ENCODE measurements around the gene HECW1.
A peak's percentile ranks its signal among the peaks of the same experiment; 100 is the strongest.
"Not testable (repeated sequence)": the region's sequence is repeated elsewhere in the genome, so short reads cannot be mapped to it uniquely, and the experiment has no call there.

Gene HECW1

GRCh38 chr7:43112459-43112940 lies at the start of gene HECW1:
HECW1 (plus strand) TSS chr7:43112647; CDS start chr7:43243906, 131,259 bp downstream.
- DNase-seq (ENCODE audit: low read depth), result no peak

DNA sequence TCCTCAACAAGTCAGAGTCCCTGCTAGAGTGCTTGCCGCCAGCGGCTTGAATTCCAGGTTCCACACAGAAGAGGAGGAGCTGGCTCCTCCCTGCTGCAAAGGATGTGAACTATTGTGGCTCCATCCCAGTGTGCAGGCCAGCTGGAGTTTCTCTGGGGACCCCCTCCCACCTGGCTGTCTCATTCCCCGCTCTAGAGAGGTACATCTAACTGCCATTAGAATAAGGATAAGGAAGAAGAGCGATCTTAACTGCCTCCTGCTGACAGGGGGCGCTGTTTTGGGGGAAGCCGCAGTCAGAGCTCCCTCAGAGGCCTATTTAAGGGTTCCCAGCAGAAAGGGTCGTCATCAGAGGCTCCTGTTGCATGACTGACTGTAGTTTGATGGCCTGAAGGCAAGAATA lies 40.8 kb upstream of the HECW1 start:
- no peak for DNase-seq (ENCODE audit: low read depth)

DNA sequence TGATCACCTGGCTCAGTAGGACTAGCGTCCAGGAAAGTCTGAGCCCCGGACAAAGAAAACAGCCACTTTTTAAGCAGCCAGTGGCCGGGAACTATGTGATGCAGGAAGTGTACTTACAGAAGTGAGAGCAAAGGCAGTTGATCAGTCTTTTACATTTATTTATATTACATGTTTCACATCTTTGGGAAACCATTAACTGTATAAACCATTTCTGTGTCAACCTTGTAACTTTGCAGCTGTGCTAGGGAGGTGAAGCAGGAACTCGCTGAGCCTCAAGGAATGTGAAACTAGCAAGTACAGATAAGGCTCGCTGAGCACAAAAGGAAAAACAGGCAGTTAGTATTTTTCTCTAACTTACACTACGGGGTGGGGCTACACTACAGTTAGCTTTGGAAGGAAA lies 39.9 kb upstream of the HECW1 start:
- no peak for DNase-seq (ENCODE audit: low read depth)

DNA sequence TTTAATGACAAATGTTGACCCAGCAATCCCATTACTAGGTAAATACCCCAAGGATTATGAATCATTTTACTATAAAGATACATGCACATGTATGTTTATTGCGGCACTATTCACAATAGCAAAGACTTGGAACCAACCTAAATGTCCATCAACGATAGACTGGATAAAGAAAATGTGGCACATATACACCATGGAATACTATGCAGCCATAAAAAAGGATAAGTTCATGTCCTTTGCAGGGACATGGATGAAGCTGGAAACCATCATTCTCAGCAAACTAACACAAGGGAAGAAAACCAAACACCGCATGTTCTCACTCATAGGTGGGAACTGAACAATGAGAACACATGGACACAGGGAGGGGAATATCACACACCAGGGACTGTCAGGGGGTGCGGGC lies 38.6 kb upstream of the HECW1 start:
- not testable (repeated sequence) for DNase-seq (ENCODE audit: low read depth)

DNA sequence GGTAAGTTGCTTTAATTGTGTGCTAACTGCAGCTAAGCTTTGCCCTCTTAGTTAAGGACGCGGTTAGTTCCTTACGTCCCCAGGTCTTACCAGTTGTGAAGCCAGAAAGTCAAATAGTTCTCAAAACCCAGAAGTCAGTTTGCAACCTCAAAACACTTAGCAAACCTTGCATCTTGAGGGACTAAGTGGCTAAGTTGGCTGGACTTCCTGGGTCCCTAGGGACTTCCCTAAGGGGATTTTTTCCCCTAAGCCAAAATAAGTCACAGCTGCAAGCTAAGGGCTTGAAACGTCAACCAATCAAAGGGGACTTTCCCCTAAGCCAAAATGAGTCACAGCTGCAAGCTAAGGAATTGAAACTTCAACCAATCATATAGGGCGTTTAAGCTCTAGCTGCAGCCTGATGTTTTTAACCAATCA lies 36.2 kb upstream of the HECW1 start:
- no peak for DNase-seq (ENCODE audit: low read depth)

GRCh38 chr7:43076606-43077005 lies 35.8 kb upstream of the HECW1 start:
- DNase-seq (ENCODE audit: low read depth), result no peak

DNA sequence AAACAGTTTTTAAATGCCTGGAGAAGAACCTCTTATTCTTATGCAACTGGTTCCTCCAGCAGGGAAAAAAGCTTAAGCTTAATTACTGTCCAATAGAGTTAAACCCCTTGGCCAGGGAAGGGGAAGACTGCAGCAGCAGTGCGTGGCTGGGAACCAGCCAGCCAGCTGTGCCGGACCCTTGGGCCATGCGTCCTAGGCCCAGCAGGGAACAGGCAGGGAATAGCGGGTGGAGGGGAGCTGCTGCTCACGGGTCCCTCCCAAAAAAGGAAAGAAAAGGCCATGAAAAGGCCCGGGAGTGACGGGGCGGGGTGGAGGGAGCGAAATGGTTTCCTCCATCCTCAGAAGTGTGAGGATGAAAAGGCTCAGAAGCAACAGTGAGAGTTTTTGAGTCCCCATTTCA lies 35.2 kb upstream of the HECW1 start:
- no peak for DNase-seq (ENCODE audit: low read depth)

- DNase-seq (ENCODE audit: low read depth), result no peak
Observed at GRCh38 chr7:43077732-43078391, 34.6 kb upstream of the HECW1 start.

DNA sequence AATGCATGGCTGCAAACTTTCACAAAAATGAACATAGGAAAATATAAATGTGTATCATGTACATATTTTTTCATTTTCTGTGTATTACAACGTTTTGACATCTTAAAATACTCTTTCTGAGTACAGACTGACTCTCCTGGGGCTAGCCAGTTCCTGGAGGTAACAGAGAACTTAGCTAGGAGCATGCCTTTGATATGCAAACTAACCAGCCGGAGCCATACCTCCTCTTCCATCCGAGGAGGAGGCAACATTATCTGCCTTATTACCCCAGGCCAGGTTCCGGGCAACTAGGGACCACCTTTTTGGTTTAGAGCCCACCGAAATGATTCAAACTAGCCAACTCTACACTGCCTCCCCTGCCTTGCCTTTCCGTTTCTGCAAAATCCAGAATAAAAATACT lies 33.7 kb upstream of the HECW1 start:
- no peak for DNase-seq (ENCODE audit: low read depth)

GRCh38 chr7:43081603-43082002 lies 30.8 kb upstream of the HECW1 start:
- no peak for DNase-seq (ENCODE audit: low read depth)

GRCh38 chr7:43083106-43083505 lies 29.3 kb upstream of the HECW1 start:
- no peak for DNase-seq (ENCODE audit: low read depth)

DNA sequence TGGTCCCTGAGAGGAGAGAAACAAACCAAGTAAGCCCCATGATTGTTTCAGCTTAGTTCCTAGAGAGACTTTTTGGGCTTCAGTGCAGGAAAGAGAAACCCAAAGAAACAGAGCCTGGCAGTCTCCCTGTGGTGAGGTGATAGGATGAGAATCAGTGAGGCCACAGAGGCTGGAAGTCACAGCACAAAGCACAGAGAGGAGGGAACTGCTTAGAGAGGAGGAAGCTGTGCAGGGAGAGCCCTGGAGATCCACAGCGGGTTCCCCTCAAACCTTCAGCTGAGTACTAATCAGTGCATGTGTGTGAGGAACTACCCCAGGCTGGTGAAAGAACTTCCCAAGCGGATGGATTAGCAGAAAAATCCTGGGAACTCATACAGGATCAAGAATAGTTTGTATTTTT lies 27.4 kb upstream of the HECW1 start:
- no peak for DNase-seq (ENCODE audit: low read depth)

DNA sequence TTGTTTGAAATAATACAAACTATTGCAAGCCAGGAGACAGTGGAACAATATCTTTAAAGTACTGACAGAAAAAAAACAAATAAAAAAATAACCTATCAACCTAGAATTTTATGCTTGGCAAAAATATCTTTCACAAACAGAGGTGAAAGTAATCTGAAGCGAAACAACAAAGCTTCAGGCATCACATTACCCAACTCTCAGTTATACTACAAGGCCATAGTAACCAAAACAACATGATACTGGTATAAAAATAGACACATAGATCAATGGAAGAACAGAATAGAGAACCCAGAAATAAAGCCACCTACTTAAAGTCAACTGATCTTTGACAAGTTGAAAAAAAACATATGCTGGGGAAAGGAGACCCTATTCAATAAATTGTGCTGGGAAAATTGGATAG lies 26.5 kb upstream of the HECW1 start:
- DNase-seq (ENCODE audit: low read depth), result no peak

GRCh38 chr7:43092819-43093218 lies 19.6 kb upstream of the HECW1 start:
- no peak for DNase-seq (ENCODE audit: low read depth)

DNA sequence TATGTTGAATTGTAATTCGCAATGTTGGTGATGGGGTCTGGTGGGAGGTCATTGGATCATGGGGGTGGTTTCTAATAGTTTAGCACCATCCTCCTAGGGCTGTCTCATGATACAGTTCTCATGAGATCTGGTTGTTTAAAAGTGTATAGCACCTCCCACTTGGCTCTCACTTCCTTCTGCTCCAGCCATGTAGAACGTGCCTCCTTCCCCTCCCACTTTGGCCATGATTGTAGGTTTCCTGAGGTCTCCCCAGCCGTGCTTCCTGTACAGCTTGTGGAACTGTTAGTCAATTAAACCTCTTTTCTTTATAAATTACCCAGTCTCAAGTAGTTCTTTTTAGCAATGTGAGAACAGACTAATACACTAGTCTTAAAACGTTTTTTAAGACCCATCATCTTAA lies 15.6 kb upstream of the HECW1 start:
- no peak for DNase-seq (ENCODE audit: low read depth)

DNA sequence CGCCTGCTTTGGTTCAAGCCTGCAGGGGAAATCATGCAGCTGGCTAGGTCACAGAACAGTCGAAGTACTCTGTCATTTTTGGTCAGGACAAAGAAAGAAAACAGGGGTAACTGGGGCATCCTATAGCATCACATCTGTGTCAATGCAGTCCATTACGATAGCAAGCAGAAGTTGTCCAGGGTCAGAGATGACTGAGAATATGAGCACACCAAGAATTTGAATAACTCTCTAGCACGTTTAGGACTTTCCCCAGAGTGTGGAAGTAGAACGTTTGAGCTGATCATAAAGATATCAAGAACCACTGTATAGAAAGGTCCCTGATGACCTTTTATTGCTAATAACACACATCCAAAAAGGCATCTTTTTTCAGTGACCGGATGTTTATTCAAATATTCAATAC lies 12.7 kb upstream of the HECW1 start:
- DNase-seq (ENCODE audit: low read depth), result no peak

- no peak for DNase-seq (ENCODE audit: low read depth)
Observed at GRCh38 chr7:43104874-43105520, 7.5 kb upstream of the HECW1 start.

DNA sequence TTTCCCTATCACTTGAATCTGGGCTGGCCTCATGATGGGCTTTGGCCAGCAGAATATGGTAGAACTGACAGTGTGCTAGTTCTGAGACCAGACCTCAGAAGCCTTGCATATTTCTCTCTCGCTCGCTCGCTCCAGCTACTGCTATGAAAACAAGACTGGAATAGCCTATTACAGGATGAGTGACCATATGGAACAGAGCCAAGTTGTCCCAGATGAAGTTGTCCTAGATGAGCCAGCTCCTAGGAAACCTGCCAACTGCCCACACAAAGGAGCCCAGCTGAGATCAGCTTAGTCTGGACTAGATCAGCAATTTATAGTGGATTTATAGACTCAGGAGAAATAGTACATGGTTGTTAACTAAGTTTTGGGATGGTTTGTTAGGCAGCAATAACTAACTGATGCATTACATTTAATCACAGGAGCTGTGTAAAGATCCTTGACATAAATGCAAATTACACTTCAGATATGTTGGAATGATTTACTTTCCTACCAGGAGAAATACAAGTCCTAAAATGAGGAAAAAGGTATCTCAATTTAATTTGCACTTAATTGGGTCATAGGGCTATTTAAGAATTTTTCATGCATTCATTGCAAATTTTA lies 6.8 kb upstream of the HECW1 start:
- no peak for DNase-seq (ENCODE audit: low read depth)

- DNase-seq (ENCODE audit: low read depth), result peak; percentile 11
Observed at GRCh38 chr7:43108255-43109011, 4.0 kb upstream of the HECW1 start.

DNA sequence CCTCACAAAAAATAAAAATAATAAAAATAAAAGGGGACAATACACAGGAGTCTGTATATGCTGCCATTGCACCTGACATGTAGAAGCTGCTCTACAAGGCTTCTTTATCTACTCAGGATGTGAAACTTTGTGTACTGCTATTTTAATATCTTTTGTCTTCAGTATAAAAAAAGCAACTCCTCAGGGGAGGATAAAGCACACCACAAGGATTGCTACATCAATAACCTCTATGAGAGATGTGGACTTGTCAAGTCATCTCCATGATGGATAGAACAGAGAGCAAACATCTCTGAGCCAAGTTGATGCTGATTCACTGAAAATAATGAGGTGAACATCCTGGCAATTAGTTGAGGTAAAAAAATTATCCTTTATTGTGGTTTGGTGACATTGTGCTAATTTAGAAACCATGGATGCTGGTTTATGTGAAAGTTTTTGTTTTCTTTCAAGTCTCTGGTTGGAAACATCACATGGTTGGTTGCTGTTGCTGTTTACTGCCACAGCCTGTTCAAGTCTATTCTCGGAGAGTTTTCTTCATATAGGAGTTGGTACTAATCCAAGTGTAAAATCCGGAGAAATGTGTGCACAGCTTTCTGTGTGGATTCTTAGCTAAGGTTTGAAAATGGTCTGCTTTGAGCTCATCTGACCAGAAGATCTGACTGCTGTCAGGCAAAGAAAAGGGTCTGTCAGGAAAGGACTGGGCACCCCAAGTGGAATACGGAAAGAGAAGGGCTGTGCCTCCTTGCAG lies 1.5 kb upstream of the HECW1 start:
- no peak for DNase-seq (ENCODE audit: low read depth)

- no peak for DNase-seq (ENCODE audit: low read depth)
Observed at GRCh38 chr7:43111630-43112458, 603 bp upstream of the HECW1 start.
